ENCODE measurements around the gene NLRP14. TPM values are rescaled to one million over a fixed set of nuclear protein-coding genes. Genes with fewer than 3 reads are reported as not detected.

NLRP14 gene, protein sequence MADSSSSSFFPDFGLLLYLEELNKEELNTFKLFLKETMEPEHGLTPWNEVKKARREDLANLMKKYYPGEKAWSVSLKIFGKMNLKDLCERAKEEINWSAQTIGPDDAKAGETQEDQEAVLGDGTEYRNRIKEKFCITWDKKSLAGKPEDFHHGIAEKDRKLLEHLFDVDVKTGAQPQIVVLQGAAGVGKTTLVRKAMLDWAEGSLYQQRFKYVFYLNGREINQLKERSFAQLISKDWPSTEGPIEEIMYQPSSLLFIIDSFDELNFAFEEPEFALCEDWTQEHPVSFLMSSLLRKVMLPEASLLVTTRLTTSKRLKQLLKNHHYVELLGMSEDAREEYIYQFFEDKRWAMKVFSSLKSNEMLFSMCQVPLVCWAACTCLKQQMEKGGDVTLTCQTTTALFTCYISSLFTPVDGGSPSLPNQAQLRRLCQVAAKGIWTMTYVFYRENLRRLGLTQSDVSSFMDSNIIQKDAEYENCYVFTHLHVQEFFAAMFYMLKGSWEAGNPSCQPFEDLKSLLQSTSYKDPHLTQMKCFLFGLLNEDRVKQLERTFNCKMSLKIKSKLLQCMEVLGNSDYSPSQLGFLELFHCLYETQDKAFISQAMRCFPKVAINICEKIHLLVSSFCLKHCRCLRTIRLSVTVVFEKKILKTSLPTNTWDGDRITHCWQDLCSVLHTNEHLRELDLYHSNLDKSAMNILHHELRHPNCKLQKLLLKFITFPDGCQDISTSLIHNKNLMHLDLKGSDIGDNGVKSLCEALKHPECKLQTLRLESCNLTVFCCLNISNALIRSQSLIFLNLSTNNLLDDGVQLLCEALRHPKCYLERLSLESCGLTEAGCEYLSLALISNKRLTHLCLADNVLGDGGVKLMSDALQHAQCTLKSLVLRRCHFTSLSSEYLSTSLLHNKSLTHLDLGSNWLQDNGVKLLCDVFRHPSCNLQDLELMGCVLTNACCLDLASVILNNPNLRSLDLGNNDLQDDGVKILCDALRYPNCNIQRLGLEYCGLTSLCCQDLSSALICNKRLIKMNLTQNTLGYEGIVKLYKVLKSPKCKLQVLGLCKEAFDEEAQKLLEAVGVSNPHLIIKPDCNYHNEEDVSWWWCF
- total RNA-seq (2014; rRNA removed; shearing (Covaris generic)) = 0.07 and 0.11 TPM in 2 replicates

DNA sequence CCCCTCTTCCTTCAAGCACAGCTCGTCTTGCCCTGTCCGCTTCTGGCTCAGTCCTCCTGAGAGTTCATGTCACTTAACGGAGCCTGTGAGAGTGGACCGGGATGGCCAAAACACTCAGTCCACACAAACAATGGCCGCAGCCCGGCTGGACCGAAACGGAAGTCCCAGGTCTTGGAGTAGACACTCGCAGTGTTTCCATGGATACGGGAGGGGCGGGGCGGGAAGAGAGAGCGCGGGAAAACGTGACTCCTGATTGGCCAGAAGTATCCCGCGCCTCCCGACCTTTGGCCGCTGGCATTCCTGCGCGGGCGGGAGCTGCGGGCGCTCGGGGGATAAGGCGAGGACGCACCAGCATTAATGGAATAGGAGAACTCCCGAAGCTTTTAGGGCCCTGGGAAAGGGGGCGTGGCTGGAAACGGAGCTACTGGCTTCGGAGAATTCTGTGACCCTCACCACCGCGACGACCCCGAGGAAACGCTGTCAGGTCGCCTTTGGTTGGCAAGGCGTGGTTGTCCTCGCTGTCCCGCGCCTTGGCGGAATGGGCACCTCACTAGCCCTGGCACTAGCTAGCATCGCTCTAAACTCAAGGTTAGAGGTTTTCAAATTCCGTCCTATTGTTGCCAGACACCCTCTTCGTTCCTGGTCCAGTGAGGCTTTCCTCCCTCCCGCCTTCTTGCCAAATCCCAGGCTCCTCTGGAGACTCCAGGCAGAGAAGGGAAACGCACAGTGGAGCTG is at the start of gene NLRP14, which contains the start of gene ZNF214:
Gene NLRP14 (plus strand): TSS at position 297 of the 735 bp plus-strand sequence. CDS start 18,108 bp downstream, outside the sequence.
Gene ZNF214 (minus strand): TSS at position 164 of the 735 bp plus-strand sequence. CDS start 17,511 bp downstream, outside the sequence.
- peaks cover 3% of the 10 kb centered on the region; the same call in 1 of the 2 replicates for H3K27me3 ChIP-seq (ENCODE audit: control insufficient read depth, insufficient read depth, low read length)
- DNase-seq = peak; percentile 88
- H3K36me3 ChIP-seq (replicated peaks; ENCODE audit: control insufficient read depth, insufficient read depth, low read length) = no peaks in the 10 kb centered on the region
- peak within 1 kb of the TSS; percentile 78 for H3K4me3 ChIP-seq (ENCODE audit: insufficient read depth, low read depth, low read length)

DNA sequence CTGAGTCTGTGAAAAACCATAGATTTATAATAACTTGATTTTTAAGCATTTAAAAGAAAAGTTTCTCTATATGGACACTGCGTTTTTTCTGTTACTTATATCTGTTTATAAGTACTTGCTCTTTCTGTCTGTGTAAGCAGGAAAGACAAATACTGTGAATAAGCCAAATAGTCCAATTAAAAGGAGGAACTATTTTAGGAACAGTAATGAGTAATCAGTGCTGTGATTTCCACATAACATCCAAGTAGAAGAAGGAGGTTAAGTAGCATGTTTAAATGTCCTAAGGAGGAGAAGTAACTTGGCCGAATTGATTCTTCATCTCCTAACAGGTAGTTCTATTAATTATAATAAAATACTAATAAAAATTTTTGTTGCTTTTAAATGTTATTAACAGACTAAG is 40.9 kb upstream of the NLRP14 start:
- no peak for DNase-seq
- Histone ChIP-seq H3K4me3 (ENCODE audit: insufficient read depth, low read depth, low read length) (no peak overlapping the region), H3K27me3 (ENCODE audit: control insufficient read depth, insufficient read depth, low read length) (no peaks in the 10 kb centered on the region), H3K36me3 (replicated peaks; ENCODE audit: control insufficient read depth, insufficient read depth, low read length) (no peaks in the 10 kb centered on the region)

DNA sequence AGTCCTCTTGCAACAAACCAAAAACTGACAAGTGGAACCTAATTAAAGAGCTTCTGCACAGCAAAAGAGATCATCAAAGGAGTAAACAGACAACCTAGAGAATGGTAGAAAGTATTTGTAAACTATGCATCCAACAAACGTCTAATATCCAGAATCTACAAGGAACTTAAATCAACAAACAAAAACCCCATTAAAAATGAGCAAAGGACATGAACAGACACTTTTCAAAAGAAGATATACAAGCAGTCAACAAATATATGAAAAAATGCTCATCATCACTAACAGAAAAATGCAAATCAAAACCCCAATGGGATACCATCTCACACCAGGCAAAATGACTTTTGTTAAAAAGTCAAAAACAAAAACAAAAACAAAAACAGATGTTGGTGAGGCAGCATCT is 33.8 kb upstream of the NLRP14 start:
- Histone ChIP-seq H3K27me3 (ENCODE audit: control insufficient read depth, insufficient read depth, low read length) (no peaks in the 10 kb centered on the region), H3K36me3 (replicated peaks; ENCODE audit: control insufficient read depth, insufficient read depth, low read length) (no peaks in the 10 kb centered on the region)
- no peak for DNase-seq

DNA sequence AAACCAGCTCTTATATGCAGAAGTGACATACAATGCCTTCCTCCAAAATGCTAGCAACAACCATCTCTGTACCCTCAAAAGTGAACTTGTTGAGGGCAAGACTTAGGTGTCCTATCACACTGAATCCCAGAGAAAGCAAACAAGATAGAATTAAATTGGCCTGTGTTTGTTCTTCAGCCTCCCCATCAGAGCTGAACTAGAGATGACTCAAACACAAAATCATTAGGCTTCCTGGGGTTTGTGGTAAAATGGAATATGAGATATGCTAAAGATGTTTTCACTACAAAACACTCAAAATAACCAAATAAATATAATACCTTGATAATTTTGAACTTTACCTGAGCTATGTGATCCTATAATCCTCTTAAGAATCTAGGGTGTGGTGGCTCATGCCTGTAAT is 31.8 kb upstream of the NLRP14 start:
- Histone ChIP-seq H3K27me3 (ENCODE audit: control insufficient read depth, insufficient read depth, low read length) (no peaks in the 10 kb centered on the region), H3K4me3 (ENCODE audit: insufficient read depth, low read depth, low read length) (no peak overlapping the region), H3K36me3 (replicated peaks; ENCODE audit: control insufficient read depth, insufficient read depth, low read length) (no peaks in the 10 kb centered on the region)
- no peak for DNase-seq

More for the DNA sequence above, 33.8 kb upstream of the NLRP14 start:
- H3K4me3 ChIP-seq (ENCODE audit: insufficient read depth, low read depth, low read length) = no peak overlapping the region

DNA sequence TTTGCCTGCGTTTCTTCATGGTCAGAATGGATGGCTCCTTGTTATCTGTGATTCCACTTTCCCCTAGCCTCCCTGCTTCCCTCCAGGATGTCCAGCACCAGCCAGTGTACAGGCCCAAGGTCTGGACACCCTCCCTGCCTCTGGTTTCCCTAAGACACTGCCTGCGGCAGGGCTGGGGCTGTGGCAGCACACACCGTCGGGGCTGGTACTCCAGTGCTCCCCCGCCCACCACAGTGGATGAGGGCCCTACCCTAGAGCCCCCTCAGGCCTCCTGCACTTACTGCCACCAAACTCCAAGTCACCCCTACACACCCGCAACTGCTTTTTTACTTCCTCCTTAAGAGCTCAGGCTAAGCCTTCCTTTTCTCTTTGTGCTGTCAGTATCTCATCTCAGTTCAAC is 29.1 kb upstream of the NLRP14 start:
- no peaks in the 10 kb centered on the region for H3K27me3 ChIP-seq (ENCODE audit: control insufficient read depth, insufficient read depth, low read length)
- no peaks in the 10 kb centered on the region for H3K36me3 ChIP-seq (replicated peaks; ENCODE audit: control insufficient read depth, insufficient read depth, low read length)
- DNase-seq = peak; percentile 4
- H3K4me3 ChIP-seq (ENCODE audit: insufficient read depth, low read depth, low read length) = no peak overlapping the region

DNA sequence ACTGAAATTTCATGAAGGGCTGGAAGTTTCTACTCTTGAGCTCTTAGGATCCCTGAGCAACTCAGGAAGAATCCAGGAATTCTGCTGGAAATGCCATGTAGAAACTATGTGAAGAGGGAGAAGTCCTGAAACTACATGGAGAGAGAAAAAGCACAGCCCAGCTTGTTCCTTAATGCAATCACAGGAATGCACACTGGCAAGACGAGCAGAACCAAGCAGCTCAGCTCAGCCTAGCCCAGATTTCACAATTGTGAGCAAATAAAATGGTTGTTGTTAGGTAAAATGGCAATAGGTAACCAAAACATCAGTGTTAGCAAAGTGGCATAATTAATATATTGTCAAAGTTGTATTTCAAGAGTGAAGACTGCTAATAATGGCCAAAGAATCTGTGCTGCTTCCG is 28.3 kb upstream of the NLRP14 start:
- Histone ChIP-seq H3K4me3 (ENCODE audit: insufficient read depth, low read depth, low read length) (no peak overlapping the region), H3K27me3 (ENCODE audit: control insufficient read depth, insufficient read depth, low read length) (no peaks in the 10 kb centered on the region), H3K36me3 (replicated peaks; ENCODE audit: control insufficient read depth, insufficient read depth, low read length) (no peaks in the 10 kb centered on the region)
- no peak for DNase-seq

DNA sequence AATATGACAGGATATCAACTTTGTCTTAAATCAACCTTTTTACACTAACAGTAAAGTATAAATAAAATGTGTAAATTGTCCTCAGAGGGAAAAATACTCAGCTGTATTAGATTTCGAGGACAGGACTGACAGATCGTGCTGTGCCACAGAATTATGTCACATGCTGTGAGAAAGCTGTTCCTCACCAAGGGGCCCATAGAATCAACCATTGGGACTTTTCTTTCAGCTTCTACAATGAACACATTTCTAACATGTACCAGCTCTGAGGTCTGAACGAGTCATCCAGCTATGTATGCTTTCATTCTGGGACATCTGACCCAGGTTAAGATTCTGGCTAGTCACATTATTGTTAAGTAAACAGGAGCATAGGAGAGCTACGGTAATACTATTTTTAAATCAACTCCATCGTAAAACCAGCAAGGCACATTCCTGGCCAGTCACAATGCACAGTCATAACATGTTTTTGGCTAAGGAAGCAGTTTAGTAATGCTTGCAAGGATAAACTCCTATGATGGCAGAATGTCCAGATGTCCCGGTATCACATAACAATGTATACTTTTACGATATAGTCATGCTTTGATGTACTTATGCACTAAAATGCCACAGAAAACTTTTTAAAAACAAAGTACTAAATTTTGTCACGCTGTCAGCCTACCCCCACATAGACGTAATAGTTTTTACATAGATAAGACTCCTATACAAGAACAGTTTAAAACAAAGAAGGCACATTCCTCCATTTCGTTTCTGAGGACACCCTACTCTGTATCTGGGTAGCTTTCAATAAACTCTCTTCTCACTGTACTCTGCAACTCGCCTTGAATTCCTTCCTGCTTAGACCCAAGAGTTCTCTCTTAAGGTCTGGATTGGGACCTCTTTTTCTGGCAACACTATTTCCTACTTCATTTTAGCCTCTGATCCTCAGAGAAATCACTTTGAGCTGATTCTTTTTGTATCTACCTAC is 27.5 kb upstream of the NLRP14 start:
- Histone ChIP-seq H3K36me3 (replicated peaks; ENCODE audit: control insufficient read depth, insufficient read depth, low read length) (no peaks in the 10 kb centered on the region), H3K4me3 (ENCODE audit: insufficient read depth, low read depth, low read length) (no peak overlapping the region), H3K27me3 (ENCODE audit: control insufficient read depth, insufficient read depth, low read length) (no peaks in the 10 kb centered on the region)
- DNase-seq = no peak

DNA sequence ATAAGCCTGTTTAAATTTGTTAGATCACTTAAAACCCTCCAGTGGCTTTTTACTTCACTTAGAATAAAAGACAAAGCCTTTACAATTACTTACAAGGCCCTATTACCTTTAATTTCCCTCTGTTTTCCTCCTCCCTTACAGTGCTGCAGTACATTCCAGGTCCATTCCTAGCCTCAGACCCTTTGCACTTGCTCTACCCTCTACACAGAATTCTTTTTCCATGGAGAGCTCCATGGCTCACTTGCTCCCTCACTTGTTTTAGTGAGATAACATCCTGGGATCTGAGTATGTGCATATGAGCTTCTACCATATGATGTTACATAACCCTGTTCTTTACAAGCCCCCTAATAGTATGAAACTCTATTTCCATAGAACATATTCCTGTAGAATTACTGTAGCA is 24.6 kb upstream of the NLRP14 start:
- H3K27me3 ChIP-seq (ENCODE audit: control insufficient read depth, insufficient read depth, low read length) = no peaks in the 10 kb centered on the region
- no peak for DNase-seq
- no peak overlapping the region for H3K4me3 ChIP-seq (ENCODE audit: insufficient read depth, low read depth, low read length)
- no peaks in the 10 kb centered on the region for H3K36me3 ChIP-seq (replicated peaks; ENCODE audit: control insufficient read depth, insufficient read depth, low read length)

DNA sequence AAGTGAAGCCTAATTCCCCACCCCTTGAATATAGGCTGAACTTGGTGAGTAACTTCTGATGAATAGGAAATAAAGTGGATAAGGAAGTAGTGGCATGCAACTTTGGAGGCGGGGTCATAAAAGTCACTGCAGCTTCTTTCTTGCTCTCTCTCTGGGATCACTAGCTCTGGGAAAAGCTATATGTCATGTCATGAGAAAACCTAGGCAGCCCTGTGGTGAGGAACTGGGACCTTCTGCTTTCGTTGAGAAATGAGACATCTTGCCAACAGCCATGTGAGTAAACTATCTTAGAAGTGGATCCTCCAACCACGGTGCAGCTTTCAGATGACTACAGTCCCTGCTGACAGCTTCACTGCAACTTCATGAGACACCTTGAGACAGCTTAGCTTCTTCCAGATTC is 15.8 kb upstream of the NLRP14 start:
- no peaks in the 10 kb centered on the region for H3K36me3 ChIP-seq (replicated peaks; ENCODE audit: control insufficient read depth, insufficient read depth, low read length)
- no peak for DNase-seq
- no peaks in the 10 kb centered on the region for H3K27me3 ChIP-seq (ENCODE audit: control insufficient read depth, insufficient read depth, low read length)
- H3K4me3 ChIP-seq (ENCODE audit: insufficient read depth, low read depth, low read length) = no peak overlapping the region

DNA sequence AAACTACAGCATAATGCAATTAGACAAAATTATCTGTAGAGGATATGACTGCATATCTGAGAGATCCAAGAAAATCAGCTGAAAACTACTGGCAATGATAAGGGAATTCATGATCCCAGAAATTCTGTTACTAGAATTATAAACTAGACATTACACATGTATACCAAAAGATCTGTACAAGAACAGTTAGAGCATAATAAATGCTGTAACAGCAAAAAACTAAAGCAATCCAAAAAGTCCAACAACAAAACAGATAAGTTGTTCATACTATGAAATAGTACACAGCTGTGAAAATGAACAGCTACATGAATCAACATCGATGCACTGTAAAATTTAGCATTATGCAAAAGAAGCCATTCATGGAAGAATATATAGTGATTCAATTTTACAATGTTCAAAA is 6.2 kb upstream of the NLRP14 start:
- no peak for DNase-seq
- H3K36me3 ChIP-seq (replicated peaks; ENCODE audit: control insufficient read depth, insufficient read depth, low read length) = no peaks in the 10 kb centered on the region
- no peaks in the 10 kb centered on the region for H3K27me3 ChIP-seq (ENCODE audit: control insufficient read depth, insufficient read depth, low read length)
- H3K4me3 ChIP-seq (ENCODE audit: insufficient read depth, low read depth, low read length) = no peak overlapping the region

DNA sequence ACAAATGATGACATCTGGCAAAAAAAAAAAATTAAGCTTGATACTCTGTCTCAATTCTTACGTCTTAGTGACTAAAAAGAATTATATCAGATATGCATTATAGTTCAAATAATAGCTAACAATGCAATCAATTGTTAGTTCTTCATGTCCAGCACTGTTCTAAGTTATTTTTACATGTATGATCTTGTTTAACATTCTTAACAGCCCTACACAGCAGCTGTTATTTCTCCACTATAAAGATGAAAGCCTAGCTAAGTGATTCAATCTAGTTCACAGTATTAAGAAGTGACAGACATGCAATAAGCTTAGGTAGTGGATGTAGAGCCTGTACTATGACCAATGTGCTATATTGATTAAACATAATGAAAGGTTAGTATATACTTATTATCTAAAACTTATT is 4.3 kb upstream of the NLRP14 start:
- Histone ChIP-seq H3K36me3 (replicated peaks; ENCODE audit: control insufficient read depth, insufficient read depth, low read length) (no peaks in the 10 kb centered on the region), H3K4me3 (ENCODE audit: insufficient read depth, low read depth, low read length) (no peak overlapping the region), H3K27me3 (ENCODE audit: control insufficient read depth, insufficient read depth, low read length) (peaks cover 2% of the 10 kb centered on the region; the same call in 1 of the 2 replicates)
- DNase-seq = no peak

DNA sequence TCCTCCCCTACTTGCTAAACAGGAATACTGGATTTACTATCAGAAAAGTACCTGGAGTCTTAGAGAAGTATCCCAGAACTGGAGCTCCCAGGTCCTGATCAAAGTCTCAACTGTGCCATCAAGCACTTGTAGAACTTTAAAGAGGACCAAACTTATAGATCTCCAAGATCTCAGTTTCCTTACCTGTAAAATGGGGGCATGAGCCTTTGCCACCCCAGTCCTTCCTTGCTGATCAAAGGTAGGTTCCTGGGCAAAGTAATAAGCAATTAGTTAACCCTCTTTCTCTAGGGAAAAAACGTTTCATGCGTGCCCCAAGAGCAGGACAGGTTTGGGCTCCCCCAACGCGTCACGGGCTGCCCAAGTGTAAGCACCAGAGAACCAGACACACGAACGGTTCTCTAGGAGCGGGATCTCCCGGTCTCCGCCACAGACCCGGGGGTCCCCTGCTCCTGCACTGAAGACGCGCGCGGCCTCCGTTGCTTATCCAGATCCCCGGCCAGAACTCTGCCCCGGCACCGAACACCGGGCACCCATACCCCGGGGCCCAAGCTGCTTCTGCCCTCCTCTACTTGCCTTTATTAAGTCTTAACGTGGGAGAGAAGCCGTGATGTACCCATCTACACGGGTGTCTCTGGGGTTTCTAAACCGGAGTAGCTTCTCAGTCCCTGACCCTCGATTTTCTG is 638 bp upstream of the NLRP14 start:
- H3K27me3 ChIP-seq (ENCODE audit: control insufficient read depth, insufficient read depth, low read length) = peaks cover 3% of the 10 kb centered on the region; the same call in 1 of the 2 replicates
- peak; percentile 28 for DNase-seq
- no peaks in the 10 kb centered on the region for H3K36me3 ChIP-seq (replicated peaks; ENCODE audit: control insufficient read depth, insufficient read depth, low read length)
- peak overlapping the region; percentile 78 for H3K4me3 ChIP-seq (ENCODE audit: insufficient read depth, low read depth, low read length)

DNA sequence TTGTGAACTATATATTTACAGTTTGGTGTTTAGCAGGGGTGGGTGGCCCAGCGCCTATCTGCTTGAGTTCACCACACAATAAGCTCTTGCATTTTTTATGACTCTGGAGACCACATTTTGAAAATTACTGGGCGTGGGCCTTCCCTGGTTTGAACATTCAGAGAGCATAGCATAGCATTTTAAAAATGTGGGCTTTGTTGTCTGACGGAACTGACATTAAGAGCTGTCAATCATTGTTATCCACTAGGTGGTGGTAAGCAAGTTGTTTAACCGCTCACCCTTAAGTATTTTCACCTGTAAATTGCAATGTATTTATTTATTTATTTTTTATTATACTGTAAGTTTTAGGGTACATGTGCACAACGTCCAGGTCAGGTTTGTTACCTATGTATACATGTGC is 1.0 kb downstream of the NLRP14 start:
- peaks cover 3% of the 10 kb centered on the region; the same call in 1 of the 2 replicates for H3K27me3 ChIP-seq (ENCODE audit: control insufficient read depth, insufficient read depth, low read length)
- DNase-seq = no peak
- no peaks in the 10 kb centered on the region for H3K36me3 ChIP-seq (replicated peaks; ENCODE audit: control insufficient read depth, insufficient read depth, low read length)
- no peak overlapping the region for H3K4me3 ChIP-seq (ENCODE audit: insufficient read depth, low read depth, low read length)

All from H7 (cell line).